Left cardiac atrium (tissue), 4 donors: Measurements from ENCODE around the gene UACA. TPM values are rescaled to one million over a fixed set of nuclear protein-coding genes. Genes with fewer than 3 reads are reported as not detected.
A peak's percentile ranks its signal among the peaks of the same experiment; 100 is the strongest.

Experiments
- ATAC-seq, 2 donors: fragments of 200-7000 bp; cut with Tn5 transposase; one replicate each; pipeline ENCODE4 v1.9.1; 2020; ENCODE audit warnings: mild to moderate bottlenecking in 2 of 2, moderate library complexity in 2 of 2
- DNase-seq: peaks from one replicate; pipeline ENCODE4 v3.0.0-alpha.2; 2020
- intact Hi-C, 2 donors: fragments of 100-400 bp; cut with DNase I; formaldehyde crosslinking; loops; one replicate each; pipeline versions ENCODE4 v1.14.1 to v1.15.1; 2022 to 2023
- total RNA-seq, 2 donors: library from RNA; stranded (reverse); fragmentation: NEBNext Ultra II Directional; extraction: Animal tissue kit (Norgen Biotek cat#: 25700); gene quantifications; one replicate each; pipeline ENCODE4 v1.2.1, GENCODE V29; 2021
- donor health status: DM: no; HTN: yes; CAD: no.
- donor health status: DM: no; HTN: yes; CAD: no; lungs with severe emphysema.
- donor health status: DM: yes; HTN: yes; CAD: no.
- donor health status: Dilated cardiomyopathy.

UACA gene
- total RNA-seq, 2 donors from 2014 or later: 28.2 to 37.6 TPM

- DNase-seq (no peak), ATAC-seq (no peak)
- intact Hi-C loops: no loop called here
Measured at GRCh38 chr15:70650567-70651302, 112.6 kb downstream of the UACA start.

GRCh38 chr15:70647396-70647795 is 116.0 kb downstream of the UACA start:
- DNase-seq: no peak
- ATAC-seq: no peak
- intact Hi-C loops: no loop called here

GRCh38 chr15:70646169-70646568 is 117.2 kb downstream of the UACA start:
- intact Hi-C loops: no loop called here
- DNase-seq (no peak), ATAC-seq (no peak)

- intact Hi-C loops: no loop called here
- no peak for ATAC-seq
- DNase-seq: no peak
Measured at GRCh38 chr15:70643783-70644125, 119.6 kb downstream of the UACA start.

GRCh38 chr15:70643106-70643782 is 120.1 kb downstream of the UACA start:
- DNase-seq (no peak), ATAC-seq (no peak)
- intact Hi-C loops: no loop called here

GRCh38 chr15:70636540-70637165 is 126.7 kb downstream of the UACA start:
- no peak for ATAC-seq
- DNase-seq: no peak
- intact Hi-C loops: no loop called here

GRCh38 chr15:70635895-70636294 is 127.5 kb downstream of the UACA start:
- intact Hi-C loops: no loop called here
- no peak for ATAC-seq
- no peak for DNase-seq

GRCh38 chr15:70633991-70634390 is 129.4 kb downstream of the UACA start:
- intact Hi-C loops: no loop called here
- ATAC-seq: no peak
- DNase-seq: no peak

- DNase-seq (peak; percentile 43), ATAC-seq (peak; percentile 83 to 91)
- intact Hi-C loops: no loop called here
Measured at GRCh38 chr15:70633103-70633831, 130.1 kb downstream of the UACA start.

- intact Hi-C loops: no loop called here
- DNase-seq (no peak), ATAC-seq (no peak)
Measured at GRCh38 chr15:70632491-70633102, 130.8 kb downstream of the UACA start.

- DNase-seq: no peak
- no peak for ATAC-seq
- intact Hi-C loops: no loop called here
Measured at GRCh38 chr15:70632079-70632478, 131.3 kb downstream of the UACA start.

GRCh38 chr15:70629735-70630273 is 133.6 kb downstream of the UACA start:
- intact Hi-C loops: no loop called here
- no peak for DNase-seq

GRCh38 chr15:70628549-70628896 is 134.8 kb downstream of the UACA start:
- intact Hi-C loops: no loop called here

More at GRCh38 chr15:70629735-70630273, 133.6 kb downstream of the UACA start:
- ATAC-seq: no peak

GRCh38 chr15:70627734-70628548 is 135.4 kb downstream of the UACA start:
- no peak for DNase-seq
- no peak for ATAC-seq
- intact Hi-C loops: no loop called here

More at GRCh38 chr15:70628549-70628896, 134.8 kb downstream of the UACA start:
- ATAC-seq: no peak
- DNase-seq: no peak

GRCh38 chr15:70627322-70627721 is 136.0 kb downstream of the UACA start:
- no peak for ATAC-seq

GRCh38 chr15:70625438-70625837 is 137.9 kb downstream of the UACA start:
- intact Hi-C loops: no loop called here
- DNase-seq (no peak), ATAC-seq (no peak)

More at GRCh38 chr15:70627322-70627721, 136.0 kb downstream of the UACA start:
- no peak for DNase-seq
- intact Hi-C loops: no loop called here

- intact Hi-C loops: no loop called here
- no peak for ATAC-seq
- no peak for DNase-seq
Measured at GRCh38 chr15:70625011-70625410, 138.3 kb downstream of the UACA start.

- no peak for DNase-seq
- intact Hi-C loops: no loop called here
- no peak for ATAC-seq
Measured at GRCh38 chr15:70618929-70619328, 144.4 kb downstream of the UACA start.
